HepG2 (cell line): ENCODE measurements around the gene SMIM28. TPM values are rescaled to one million over a fixed set of nuclear protein-coding genes. Genes with fewer than 3 reads are reported as not detected.
A peak's percentile ranks its signal among the peaks of the same experiment; 100 is the strongest.

Experiments
- CEBPG ChIP-seq: IDR thresholded peaks from 2 replicates; pipeline ENCODE4 v1.6.1; 2016
- ETV5 ChIP-seq: IDR thresholded peaks from 2 replicates; pipeline ENCODE4 v1.6.1; 2018; ENCODE audit warnings: missing biosample characterization, missing genetic modification reagents, inconsistent platforms, borderline replicate concordance
- GLI4 ChIP-seq: sonication (generic); formaldehyde crosslinking; IDR thresholded peaks from 2 replicates; pipeline ENCODE4 v1.5.1; 2020; ENCODE audit warnings: missing genetic modification reagents, mild to moderate bottlenecking, moderate library complexity, borderline replicate concordance
- HHEX ChIP-seq: IDR thresholded peaks from 2 replicates; pipeline ENCODE4 v1.6.1; 2016; ENCODE audit warnings: control low read depth
- KLF16 ChIP-seq, 2 experiments: sonication (generic) in 1 of 2; formaldehyde crosslinking in 1 of 2; IDR thresholded peaks; 2 replicates each; pipeline versions ENCODE4 v1.6.1 to v1.8.0; 2016 to 2023; ENCODE audit warnings: missing genetic modification reagents in 2 of 2, missing compliant biosample characterization in 1 of 2
- NFYB ChIP-seq: sonication (generic); formaldehyde crosslinking; IDR thresholded peaks from 2 replicates; pipeline ENCODE4 v1.4.0; 2020; ENCODE audit warnings: missing genetic modification reagents
- RBM39 ChIP-seq: fragments of 200-400 bp; formaldehyde crosslinking; IDR thresholded peaks from one replicate; pipeline ENCODE4 v1.6.1; 2018; ENCODE audit warnings: antibody characterized with exemption, mild to moderate bottlenecking, low read depth, low read length; ENCODE audit not compliant: poor library complexity, severe bottlenecking
- SKI ChIP-seq: fragments of 450-650 bp; IDR thresholded peaks from one replicate; pipeline ENCODE4 v1.6.1; 2018; ENCODE audit warnings: mild to moderate bottlenecking; ENCODE audit not compliant: partially characterized antibody
- SMAD3 ChIP-seq: sonication (generic); formaldehyde crosslinking; IDR thresholded peaks from 2 replicates; pipeline ENCODE4 v1.4.0; 2020; ENCODE audit warnings: missing genetic modification reagents
- TEAD3 ChIP-seq: optimal IDR thresholded peaks from 2 replicates; pipeline ENCODE3; 2016; ENCODE audit warnings: borderline replicate concordance
- ZNF205 ChIP-seq: IDR thresholded peaks from 2 replicates; pipeline ENCODE4 v1.6.1; 2018; ENCODE audit warnings: missing biosample characterization, missing genetic modification reagents
- ZNF772 ChIP-seq: sonication (generic); formaldehyde crosslinking; IDR thresholded peaks from 2 replicates; pipeline ENCODE4 v1.5.0; 2020; ENCODE audit warnings: mild to moderate bottlenecking, missing genetic modification reagents
- polyA plus RNA-seq, 8 experiments: library from polyadenylated mRNA; depleted of rRNA in 3 of 8; stranded (reverse) in 7 of 8; unstranded in 1 of 8; fragments of >200 nt; fragmentation: Illumina TruSeq in 4 of 8; extraction: Trizol in 4 of 8; gene quantifications; 2 replicates each; pipeline versions ENCODE4 v1.2.1 to v1.2.3, GENCODE V29; 2011 to 2016; ENCODE audit warnings: low read depth in 4 of 8, missing spikeins in 1 of 8, mixed read lengths in 1 of 8; ENCODE audit not compliant: insufficient read depth in 1 of 8
- total RNA-seq, 5 experiments: library from RNA; depleted of rRNA; stranded (reverse); fragments of >200 nt; fragmentation: Illumina TruSeq; extraction: Trizol; gene quantifications; 2 replicates each; pipeline ENCODE4 v1.2.3, GENCODE V29; 2016; ENCODE audit warnings: low read depth in 1 of 5
- TF ChIP-seq, protein P1 (sequence below): sonication (generic); formaldehyde crosslinking; IDR thresholded peaks from 2 replicates; pipeline ENCODE4 v1.5.0; 2020; ENCODE audit warnings: missing genetic modification reagents
- TF ChIP-seq, protein P2 (sequence below): IDR thresholded peaks from 2 replicates; pipeline ENCODE4 v1.6.1; 2012; ENCODE audit warnings: low read depth, low read length, improper control_type of control experiment
- TF ChIP-seq, protein P3 (sequence below): sonication (generic); formaldehyde crosslinking; IDR thresholded peaks from 2 replicates; pipeline ENCODE4 v1.4.0; 2020; ENCODE audit warnings: missing genetic modification reagents
- TF ChIP-seq, protein P4 (sequence below): sonication (generic); formaldehyde crosslinking; IDR thresholded peaks from 2 replicates; pipeline ENCODE4 v1.5.1; 2020; ENCODE audit warnings: mild to moderate bottlenecking, missing genetic modification reagents, borderline replicate concordance
- TF ChIP-seq, protein P5 (sequence below): conservative IDR thresholded peaks from 2 replicates; pipeline ENCODE4 v1.6.1; 2018; ENCODE audit warnings: missing genetic modification reagents

The SMIM28 gene
- total and polyA plus RNA-seq, 2 of the 13 experiments (the other 11 are each of a cell fraction or from before 2014, with no cell fraction given): not detected

DNA sequence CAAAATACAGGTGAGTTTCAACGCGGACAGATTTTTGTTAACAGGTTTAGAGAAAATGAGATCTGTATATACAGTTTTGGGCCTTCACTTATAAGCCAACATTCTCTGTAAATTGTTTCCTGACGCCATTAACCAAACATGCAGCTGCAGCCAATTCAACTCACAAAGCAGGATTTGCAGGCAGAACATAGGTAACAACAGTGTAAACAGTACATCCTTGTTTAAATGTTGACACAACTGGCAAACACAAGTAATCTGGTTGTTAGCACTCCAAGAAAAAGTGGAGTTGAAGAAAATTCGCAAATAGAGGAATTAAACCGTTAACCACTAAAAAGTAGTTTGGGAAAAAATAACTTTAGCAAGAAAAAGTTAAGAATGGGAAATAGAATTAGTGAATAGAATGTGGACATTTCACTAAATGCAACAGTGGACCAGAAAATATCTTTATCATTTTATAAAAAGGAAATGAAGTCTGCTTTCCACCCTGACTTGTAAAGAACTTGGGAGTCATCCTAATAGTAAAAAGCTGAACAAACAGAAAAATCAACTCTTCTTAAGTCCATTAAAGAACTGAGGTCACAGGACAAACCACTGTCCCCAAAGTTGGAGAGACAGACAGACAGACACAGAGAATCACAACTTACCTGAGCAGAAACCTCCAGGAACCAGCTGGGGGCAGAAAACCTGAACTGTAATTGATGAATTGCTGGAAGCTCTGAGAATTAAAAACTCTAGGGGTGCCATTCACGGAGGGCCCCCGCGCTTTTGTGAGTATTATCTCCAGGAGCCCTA is 10.1 kb downstream of the SMIM28 start (continued):
- TF ChIP-seq, protein P1, sequence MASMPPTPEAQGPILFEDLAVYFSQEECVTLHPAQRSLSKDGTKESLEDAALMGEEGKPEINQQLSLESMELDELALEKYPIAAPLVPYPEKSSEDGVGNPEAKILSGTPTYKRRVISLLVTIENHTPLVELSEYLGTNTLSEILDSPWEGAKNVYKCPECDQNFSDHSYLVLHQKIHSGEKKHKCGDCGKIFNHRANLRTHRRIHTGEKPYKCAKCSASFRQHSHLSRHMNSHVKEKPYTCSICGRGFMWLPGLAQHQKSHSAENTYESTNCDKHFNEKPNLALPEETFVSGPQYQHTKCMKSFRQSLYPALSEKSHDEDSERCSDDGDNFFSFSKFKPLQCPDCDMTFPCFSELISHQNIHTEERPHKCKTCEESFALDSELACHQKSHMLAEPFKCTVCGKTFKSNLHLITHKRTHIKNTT (CRISPR knock-in tag): no peak
- TF ChIP-seq RBM39 (no peak), ETV5 (CRISPR knock-in tag) (peak; percentile 27; the same call in 1 of the 2 replicates), NFYB (CRISPR knock-in tag) (no peak), ZNF205 (CRISPR knock-in tag) (peak; percentile 62; the same call in 1 of the 2 replicates), TEAD3 (peak; percentile 27), ZNF772 (CRISPR knock-in tag) (peak; percentile 37; the same call in 1 of the 2 replicates), SKI (peak; percentile 16), GLI4 (CRISPR knock-in tag) (no peak), KLF16 (CRISPR knock-in tag; IDR thresholded peaks at IDR 0.05) (0 out of 4 replicates have a peak, but pooled peaks of 1 of the 2 experiments have one; percentile 38), SMAD3 (CRISPR knock-in tag) (0 out of 2 replicates have a peak, but pooled peaks have one; percentile 33), CEBPG (CRISPR knock-in tag) (0 out of 2 replicates have a peak, but pooled peaks have one; percentile 10), HHEX (peak; percentile 88)
- TF ChIP-seq, protein P2, sequence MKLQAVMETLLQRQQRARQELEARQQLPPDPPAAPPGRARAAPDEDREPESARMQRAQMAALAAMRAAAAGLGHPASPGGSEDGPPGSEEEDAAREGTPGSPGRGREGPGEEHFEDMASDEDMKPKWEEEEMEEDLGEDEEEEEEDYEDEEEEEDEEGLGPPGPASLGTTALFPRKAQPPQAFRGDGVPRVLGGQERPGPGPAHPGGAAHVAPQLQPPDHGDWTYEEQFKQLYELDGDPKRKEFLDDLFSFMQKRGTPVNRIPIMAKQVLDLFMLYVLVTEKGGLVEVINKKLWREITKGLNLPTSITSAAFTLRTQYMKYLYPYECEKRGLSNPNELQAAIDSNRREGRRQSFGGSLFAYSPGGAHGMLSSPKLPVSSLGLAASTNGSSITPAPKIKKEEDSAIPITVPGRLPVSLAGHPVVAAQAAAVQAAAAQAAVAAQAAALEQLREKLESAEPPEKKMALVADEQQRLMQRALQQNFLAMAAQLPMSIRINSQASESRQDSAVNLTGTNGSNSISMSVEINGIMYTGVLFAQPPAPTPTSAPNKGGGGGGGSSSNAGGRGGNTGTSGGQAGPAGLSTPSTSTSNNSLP: 0 out of 2 replicates have a peak, but pooled peaks have one; percentile 9
- TF ChIP-seq, protein P3, sequence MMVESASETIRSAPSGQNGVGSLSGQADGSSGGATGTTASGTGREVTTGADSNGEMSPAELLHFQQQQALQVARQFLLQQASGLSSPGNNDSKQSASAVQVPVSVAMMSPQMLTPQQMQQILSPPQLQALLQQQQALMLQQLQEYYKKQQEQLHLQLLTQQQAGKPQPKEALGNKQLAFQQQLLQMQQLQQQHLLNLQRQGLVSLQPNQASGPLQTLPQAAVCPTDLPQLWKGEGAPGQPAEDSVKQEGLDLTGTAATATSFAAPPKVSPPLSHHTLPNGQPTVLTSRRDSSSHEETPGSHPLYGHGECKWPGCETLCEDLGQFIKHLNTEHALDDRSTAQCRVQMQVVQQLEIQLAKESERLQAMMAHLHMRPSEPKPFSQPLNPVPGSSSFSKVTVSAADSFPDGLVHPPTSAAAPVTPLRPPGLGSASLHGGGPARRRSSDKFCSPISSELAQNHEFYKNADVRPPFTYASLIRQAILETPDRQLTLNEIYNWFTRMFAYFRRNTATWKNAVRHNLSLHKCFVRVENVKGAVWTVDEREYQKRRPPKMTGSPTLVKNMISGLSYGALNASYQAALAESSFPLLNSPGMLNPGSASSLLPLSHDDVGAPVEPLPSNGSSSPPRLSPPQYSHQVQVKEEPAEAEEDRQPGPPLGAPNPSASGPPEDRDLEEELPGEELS: peak; percentile 89
- TF ChIP-seq, protein P4, sequence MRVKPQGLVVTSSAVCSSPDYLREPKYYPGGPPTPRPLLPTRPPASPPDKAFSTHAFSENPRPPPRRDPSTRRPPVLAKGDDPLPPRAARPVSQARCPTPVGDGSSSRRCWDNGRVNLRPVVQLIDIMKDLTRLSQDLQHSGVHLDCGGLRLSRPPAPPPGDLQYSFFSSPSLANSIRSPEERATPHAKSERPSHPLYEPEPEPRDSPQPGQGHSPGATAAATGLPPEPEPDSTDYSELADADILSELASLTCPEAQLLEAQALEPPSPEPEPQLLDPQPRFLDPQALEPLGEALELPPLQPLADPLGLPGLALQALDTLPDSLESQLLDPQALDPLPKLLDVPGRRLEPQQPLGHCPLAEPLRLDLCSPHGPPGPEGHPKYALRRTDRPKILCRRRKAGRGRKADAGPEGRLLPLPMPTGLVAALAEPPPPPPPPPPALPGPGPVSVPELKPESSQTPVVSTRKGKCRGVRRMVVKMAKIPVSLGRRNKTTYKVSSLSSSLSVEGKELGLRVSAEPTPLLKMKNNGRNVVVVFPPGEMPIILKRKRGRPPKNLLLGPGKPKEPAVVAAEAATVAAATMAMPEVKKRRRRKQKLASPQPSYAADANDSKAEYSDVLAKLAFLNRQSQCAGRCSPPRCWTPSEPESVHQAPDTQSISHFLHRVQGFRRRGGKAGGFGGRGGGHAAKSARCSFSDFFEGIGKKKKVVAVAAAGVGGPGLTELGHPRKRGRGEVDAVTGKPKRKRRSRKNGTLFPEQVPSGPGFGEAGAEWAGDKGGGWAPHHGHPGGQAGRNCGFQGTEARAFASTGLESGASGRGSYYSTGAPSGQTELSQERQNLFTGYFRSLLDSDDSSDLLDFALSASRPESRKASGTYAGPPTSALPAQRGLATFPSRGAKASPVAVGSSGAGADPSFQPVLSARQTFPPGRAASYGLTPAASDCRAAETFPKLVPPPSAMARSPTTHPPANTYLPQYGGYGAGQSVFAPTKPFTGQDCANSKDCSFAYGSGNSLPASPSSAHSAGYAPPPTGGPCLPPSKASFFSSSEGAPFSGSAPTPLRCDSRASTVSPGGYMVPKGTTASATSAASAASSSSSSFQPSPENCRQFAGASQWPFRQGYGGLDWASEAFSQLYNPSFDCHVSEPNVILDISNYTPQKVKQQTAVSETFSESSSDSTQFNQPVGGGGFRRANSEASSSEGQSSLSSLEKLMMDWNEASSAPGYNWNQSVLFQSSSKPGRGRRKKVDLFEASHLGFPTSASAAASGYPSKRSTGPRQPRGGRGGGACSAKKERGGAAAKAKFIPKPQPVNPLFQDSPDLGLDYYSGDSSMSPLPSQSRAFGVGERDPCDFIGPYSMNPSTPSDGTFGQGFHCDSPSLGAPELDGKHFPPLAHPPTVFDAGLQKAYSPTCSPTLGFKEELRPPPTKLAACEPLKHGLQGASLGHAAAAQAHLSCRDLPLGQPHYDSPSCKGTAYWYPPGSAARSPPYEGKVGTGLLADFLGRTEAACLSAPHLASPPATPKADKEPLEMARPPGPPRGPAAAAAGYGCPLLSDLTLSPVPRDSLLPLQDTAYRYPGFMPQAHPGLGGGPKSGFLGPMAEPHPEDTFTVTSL (CRISPR knock-in tag): peak; percentile 91
- TF ChIP-seq, protein P5, sequence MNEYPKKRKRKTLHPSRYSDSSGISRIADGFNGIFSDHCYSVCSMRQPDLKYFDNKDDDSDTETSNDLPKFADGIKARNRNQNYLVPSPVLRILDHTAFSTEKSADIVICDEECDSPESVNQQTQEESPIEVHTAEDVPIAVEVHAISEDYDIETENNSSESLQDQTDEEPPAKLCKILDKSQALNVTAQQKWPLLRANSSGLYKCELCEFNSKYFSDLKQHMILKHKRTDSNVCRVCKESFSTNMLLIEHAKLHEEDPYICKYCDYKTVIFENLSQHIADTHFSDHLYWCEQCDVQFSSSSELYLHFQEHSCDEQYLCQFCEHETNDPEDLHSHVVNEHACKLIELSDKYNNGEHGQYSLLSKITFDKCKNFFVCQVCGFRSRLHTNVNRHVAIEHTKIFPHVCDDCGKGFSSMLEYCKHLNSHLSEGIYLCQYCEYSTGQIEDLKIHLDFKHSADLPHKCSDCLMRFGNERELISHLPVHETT: no peak
